Cortex of kidney (tissue), 1 donor: ENCODE measurements around the gene MYO3B.
"Not testable (repeated sequence)": the region's sequence is repeated elsewhere in the genome, so short reads cannot be mapped to it uniquely, and the experiment has no call there.

ENCODE experiments used
- DNase-seq: peaks from one replicate; lab custom pipeline; 2025; lab: John Stamatoyannopoulos, UW

MYO3B gene

DNA sequence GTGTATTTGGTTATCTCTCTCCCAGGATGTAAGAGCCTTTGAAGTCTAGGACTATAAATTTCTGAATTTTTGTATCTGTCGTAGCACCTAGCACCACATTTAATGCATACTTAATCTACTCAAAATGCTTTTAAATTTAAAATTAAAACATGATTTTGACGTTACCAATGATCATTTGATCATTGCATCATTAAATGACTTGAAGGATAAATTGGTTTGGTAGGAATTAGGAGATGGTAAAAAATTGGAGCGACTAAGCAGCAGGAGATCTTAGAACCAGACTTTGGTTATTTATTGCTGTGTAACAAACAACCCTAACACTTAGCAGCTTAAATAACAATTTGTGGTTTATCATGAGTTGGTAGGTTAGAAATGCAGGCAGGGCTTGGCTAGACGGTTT is 84.9 kb downstream of the MYO3B start:
- no peak for DNase-seq

- DNase-seq: not testable (repeated sequence)
Observed at GRCh38 chr2:170263728-170264521, 86.0 kb downstream of the MYO3B start.

DNA sequence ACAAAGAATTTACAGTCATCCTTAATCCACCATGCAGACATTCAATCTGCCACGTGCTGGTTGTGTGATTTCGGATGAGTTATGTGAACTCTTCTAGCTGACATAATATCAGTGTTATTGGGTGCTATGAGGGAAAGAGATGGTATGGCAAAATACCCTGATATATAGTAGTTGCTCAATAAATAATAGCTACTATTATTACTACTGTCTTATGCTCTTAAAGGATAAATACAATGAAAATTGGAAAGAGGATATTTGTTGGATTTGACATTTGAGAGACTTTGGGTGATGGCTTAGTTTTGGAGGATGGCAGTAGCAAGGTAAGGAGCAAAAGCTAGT is 86.5 kb downstream of the MYO3B start:
- DNase-seq: no peak

DNA sequence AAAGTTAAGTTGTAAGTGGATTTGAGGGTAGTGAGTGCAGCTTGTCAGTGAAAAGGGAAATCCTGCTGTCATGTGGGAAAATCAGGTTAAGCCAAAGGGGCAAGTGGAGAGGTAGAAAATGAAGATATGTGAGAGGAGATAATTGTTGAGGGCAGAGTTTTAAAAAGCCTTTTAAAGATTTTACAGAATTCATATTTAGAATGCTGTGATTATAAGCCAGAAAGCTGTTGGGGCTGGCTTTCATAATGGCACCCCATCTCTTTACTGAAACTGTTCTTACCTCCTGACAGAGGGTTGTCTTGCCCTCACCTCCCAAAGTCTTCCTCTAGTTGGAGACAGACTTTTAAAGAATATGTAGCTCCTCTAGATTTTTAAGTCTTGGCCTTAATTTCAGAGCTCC is 86.9 kb downstream of the MYO3B start:
- no peak for DNase-seq

DNA sequence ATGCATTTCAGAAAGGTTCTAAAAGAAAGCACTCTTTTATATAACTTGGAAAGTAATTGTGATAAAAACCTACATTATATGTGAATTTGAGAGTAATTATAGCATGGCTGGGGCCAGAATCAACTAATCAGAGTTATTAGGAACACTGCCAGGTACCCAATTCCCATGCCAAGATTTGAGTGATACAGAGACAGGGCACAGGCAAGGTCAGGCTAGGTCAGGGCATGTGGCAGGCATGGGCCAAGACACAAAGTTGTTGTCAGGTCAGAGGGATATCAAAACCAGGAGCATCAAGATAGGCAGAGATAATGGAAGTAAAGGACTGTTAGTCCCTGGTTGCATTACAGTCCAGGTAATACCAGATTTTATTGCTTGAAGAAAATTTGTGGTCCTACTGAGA is 87.4 kb downstream of the MYO3B start:
- no peak for DNase-seq

GRCh38 chr2:170266358-170266757 is 88.4 kb downstream of the MYO3B start:
- DNase-seq: no peak

DNA sequence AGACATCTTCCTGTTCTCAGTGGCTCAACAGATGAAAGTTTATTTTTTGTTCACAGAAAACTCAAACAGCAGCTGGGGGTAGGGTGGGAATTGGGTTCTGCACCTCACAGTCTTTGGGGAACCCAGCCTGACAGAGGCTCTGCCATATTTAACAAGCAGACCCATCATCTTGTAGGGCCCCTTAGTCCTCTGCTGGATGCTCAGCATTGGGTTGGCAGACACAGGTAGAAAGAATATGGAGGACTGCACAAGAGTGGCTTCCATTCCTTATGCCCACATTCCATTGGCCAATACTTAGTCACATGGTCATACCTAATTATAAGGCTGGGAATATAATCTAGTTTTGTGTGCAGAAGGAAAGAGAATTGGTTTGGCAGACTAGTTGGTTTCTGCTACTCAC is 89.1 kb downstream of the MYO3B start:
- no peak for DNase-seq

GRCh38 chr2:170270278-170270864 is 92.4 kb downstream of the MYO3B start:
- no peak for DNase-seq

- DNase-seq: no peak
Observed at GRCh38 chr2:170271340-170271739, 93.4 kb downstream of the MYO3B start.

GRCh38 chr2:170276056-170276455 is 98.1 kb downstream of the MYO3B start:
- no peak for DNase-seq

DNA sequence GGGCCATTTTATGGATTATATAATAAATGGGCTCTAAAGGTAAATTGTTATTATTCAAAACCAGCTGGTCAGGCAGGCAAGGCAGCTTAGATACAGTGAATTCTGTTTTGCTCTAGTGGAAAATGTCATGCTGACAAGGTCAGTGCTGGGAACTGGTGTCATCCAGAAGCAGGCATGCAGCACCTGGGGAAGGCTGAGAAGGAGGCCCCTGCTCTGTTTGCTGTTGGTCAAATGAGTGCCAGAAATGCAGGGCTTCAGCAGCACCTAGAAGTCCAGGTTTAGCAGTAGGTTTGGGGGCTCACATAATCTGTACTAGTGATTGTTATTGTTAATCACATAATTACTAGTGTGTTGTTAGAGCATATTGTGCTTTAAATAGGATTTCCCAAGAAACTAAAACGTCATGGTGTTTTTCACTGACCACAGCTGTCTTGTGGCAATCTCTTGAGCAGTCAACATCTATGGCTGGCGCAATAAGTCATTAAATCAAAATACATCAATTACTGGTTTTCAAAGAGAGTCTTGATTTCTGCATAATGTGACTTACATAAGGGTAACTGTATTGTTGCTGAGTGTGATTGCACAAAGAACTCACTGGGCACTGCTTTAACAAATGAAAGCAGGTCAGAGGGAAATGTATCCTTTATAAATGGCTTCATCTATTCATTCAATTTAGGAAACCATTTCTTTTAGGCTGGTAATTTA is 99.1 kb downstream of the MYO3B start:
- DNase-seq: no peak

- DNase-seq: no peak
Observed at GRCh38 chr2:170277951-170278350, 100.0 kb downstream of the MYO3B start.

DNA sequence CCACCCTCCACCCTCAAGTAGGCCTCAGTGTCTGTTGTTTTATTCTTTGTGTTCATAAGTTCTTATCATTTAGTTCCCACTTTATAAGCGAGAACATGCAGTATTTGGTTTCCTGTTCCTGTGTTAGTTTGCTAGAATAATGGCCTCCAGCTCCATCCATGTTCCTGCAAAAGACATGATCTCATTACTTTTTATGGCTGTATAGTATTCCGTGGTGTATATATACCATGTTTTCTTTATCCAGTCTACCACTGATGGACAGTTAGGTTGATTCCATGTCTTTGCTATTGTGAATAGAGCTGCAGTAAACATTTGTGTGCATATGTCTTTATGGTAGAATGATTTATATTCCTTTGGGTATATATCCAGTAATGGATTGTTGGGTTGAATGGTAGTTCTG is 101.7 kb downstream of the MYO3B start:
- not testable (repeated sequence) for DNase-seq

DNA sequence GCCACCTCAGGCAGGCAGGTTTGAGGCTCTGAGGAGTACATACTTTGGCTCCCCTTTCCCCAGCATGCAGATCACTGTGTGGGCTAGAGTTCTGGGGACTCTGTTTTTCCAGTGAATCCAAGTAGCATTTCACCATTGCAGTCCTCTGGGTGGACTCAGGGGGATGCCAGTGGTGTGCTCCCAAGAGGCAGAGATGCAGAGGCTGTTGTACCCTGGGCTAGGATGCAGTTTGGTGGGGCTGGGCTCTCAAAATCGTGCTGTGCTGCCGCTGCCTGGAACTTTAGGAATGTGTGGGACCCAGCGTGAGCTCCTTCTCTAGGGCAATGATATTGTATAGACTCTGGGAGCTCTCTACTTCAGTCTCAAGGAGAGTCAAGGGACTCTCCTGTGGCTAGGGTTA is 104.9 kb downstream of the MYO3B start:
- no peak for DNase-seq

DNA sequence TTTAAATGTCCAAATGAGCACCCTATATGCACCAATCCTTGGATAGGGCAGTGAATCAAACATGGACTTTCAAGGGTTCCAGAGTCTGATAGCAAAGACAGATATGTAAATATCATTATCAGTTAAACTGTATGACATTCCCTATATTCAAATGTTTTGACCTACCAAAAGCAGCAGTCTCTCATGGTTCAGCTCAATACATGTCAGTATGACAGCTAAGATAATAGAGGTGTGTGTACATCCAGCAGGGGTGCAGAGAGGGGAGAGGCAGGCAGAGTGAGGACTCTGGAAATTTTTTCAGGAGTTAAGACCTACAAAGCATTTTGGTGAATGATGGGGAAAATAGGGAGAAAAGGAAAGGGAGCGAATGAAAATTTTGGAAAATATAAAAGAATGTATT is 106.3 kb downstream of the MYO3B start:
- no peak for DNase-seq

- no peak for DNase-seq
Observed at GRCh38 chr2:170288859-170289258, 110.9 kb downstream of the MYO3B start.

GRCh38 chr2:170291474-170291873 is 113.5 kb downstream of the MYO3B start:
- no peak for DNase-seq

- no peak for DNase-seq
Observed at GRCh38 chr2:170292415-170292814, 114.5 kb downstream of the MYO3B start.

- DNase-seq: no peak
Observed at GRCh38 chr2:170297496-170297895, 119.5 kb downstream of the MYO3B start.

GRCh38 chr2:170298115-170298514 is 120.2 kb downstream of the MYO3B start:
- DNase-seq: no peak

GRCh38 chr2:170298861-170299429 is 121.0 kb downstream of the MYO3B start:
- DNase-seq: no peak

DNA sequence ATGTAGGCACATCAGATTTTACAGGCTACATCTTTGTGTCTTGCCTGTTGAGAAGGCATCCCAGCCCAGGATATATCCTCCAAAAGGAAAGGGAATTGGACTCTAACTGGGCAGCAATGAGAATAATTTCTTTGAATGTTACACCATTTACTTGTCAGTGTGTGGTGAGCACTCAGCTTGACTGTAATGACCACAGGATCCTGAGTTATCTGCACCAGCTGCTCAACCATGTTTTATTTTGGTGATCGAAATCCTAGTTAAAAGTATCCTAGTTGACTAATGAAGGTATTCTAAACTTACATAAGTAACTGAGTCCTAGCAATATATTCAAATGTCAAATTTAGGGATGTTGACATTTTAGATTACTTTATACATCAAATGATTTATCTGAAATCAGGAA is 123.0 kb downstream of the MYO3B start:
- no peak for DNase-seq

DNA sequence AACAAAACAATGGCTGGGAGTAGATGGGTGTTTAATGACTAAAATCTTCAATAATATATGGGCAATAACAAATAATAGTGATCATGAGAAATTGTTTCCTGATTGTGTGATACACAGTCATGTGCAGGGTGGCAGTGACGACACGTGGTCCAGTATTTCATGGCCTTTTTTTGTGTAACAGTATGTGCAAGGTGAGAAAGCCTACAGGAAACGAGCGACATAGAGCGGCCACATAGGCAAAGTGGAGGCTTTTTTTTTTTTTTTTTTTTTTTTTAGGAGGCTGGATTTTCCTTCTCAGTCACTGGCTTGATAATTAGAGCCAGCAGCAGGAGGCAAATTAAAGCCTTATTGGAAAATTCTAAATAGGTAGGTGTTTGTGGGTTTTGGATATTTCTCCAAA is 123.7 kb downstream of the MYO3B start:
- no peak for DNase-seq
